Measurements from ENCODE around the gene DRD2. TPM values are rescaled to one million over a fixed set of nuclear protein-coding genes. Genes with fewer than 3 reads are reported as not detected.
"Not testable (repeated sequence)": the region's sequence is repeated elsewhere in the genome, so short reads cannot be mapped to it uniquely, and the experiment has no call there.

The DRD2 gene
- 5.5 to 7.5 TPM (median 5.9 TPM) in 3 replicates for total RNA-seq

GRCh38 chr11:113475160-113475761 is at the start of gene DRD2:
Gene DRD2, minus strand, starts transcription at chr11:113475398. Its CDS starts 50,747 bp downstream, at chr11:113424651.
- H3K27ac Mint-ChIP-seq = no peak within 1 kb of the TSS
- H3K9me3 Mint-ChIP-seq = no peaks in the 10 kb centered on the region
- peaks cover 9% of the 10 kb centered on the region for H3K4me1 Mint-ChIP-seq
- peaks cover 92% of the 10 kb centered on the region for H3K27me3 Mint-ChIP-seq (ENCODE audit: low read depth)
- H3K36me3 Mint-ChIP-seq = no peaks in the 10 kb centered on the region
- no peak for TF ChIP-seq CTCF (IDR thresholded peaks at IDR 0.05; ENCODE audit: unreplicated experiment)
- H3K4me3 Mint-ChIP-seq = peak within 1 kb of the TSS; percentile 65
- DNase-seq (ENCODE audit: low spot score in 2 of 2, unreplicated experiment in 2 of 2) = peak; percentile 44 to 48

- peaks cover 20% of the 10 kb centered on the region for H3K27me3 Mint-ChIP-seq (ENCODE audit: low read depth)
- not testable (repeated sequence) for H3K27ac Mint-ChIP-seq; H3K4me3 Mint-ChIP-seq; DNase-seq (ENCODE audit: low spot score in 2 of 2, unreplicated experiment in 2 of 2); H3K4me1 Mint-ChIP-seq; H3K36me3 Mint-ChIP-seq; H3K9me3 Mint-ChIP-seq
These were observed 48.7 kb upstream of the DRD2 start for GRCh38 chr11:113523906-113524305.

- no peaks in the 10 kb centered on the region for H3K4me1 Mint-ChIP-seq
- no peak for DNase-seq (ENCODE audit: low spot score in 2 of 2, unreplicated experiment in 2 of 2)
- no peak for TF ChIP-seq CTCF (IDR thresholded peaks at IDR 0.05; ENCODE audit: unreplicated experiment)
- H3K4me3 Mint-ChIP-seq = no peak overlapping the region
- peaks cover 25% of the 10 kb centered on the region for H3K27me3 Mint-ChIP-seq (ENCODE audit: low read depth)
- no peaks in the 10 kb centered on the region for H3K36me3 Mint-ChIP-seq
- H3K27ac Mint-ChIP-seq = no peak overlapping the region
- no peaks in the 10 kb centered on the region for H3K9me3 Mint-ChIP-seq
These were observed 46.7 kb upstream of the DRD2 start for GRCh38 chr11:113521737-113522517.

- Mint-ChIP-seq H3K36me3 (no peaks in the 10 kb centered on the region), H3K4me1 (no peaks in the 10 kb centered on the region), H3K4me3 (no peak overlapping the region), H3K27me3 (ENCODE audit: low read depth) (peaks cover 36% of the 10 kb centered on the region), H3K9me3 (no peaks in the 10 kb centered on the region), H3K27ac (no peak overlapping the region)
- no peak for DNase-seq (ENCODE audit: low spot score in 2 of 2, unreplicated experiment in 2 of 2)
- no peak for TF ChIP-seq CTCF (IDR thresholded peaks at IDR 0.05; ENCODE audit: unreplicated experiment)
These were observed 44.9 kb upstream of the DRD2 start for GRCh38 chr11:113519989-113520613.

- Mint-ChIP-seq H3K4me1 (no peaks in the 10 kb centered on the region), H3K27me3 (ENCODE audit: low read depth) (peaks cover 39% of the 10 kb centered on the region), H3K27ac (no peak overlapping the region), H3K4me3 (no peak overlapping the region), H3K9me3 (no peaks in the 10 kb centered on the region), H3K36me3 (no peaks in the 10 kb centered on the region)
- TF ChIP-seq CTCF (IDR thresholded peaks at IDR 0.05; ENCODE audit: unreplicated experiment) = no peak
- no peak for DNase-seq (ENCODE audit: low spot score in 2 of 2, unreplicated experiment in 2 of 2)
These were observed 43.7 kb upstream of the DRD2 start for GRCh38 chr11:113518716-113519495.
